Gastroesophageal sphincter (tissue), 4 donors: ENCODE measurements around the gene ITGB5. TPM values are rescaled to one million over a fixed set of nuclear protein-coding genes. Genes with fewer than 3 reads are reported as not detected.

Source experiments
- ATAC-seq: fragments of 150-250 bp; one replicate; pipeline ENCODE4 v1.9.1; 2016; ENCODE audit warnings: mild to moderate bottlenecking, moderate library complexity
- H3K27ac ChIP-seq, 4 donors: fragments of 200-600 bp; sonication (generic) in 3 of 4; 1 replicate in 3 of 4; 2 replicates in 1 of 4; pipeline ENCODE4 v1.5.1; 2016 to 2019
- H3K27me3 ChIP-seq: fragments of 200-600 bp; sonication (generic); one replicate; pipeline ENCODE4 v1.5.1; 2019
- H3K36me3 ChIP-seq, 2 donors: fragments of 200-600 bp; sonication (generic); one replicate each; pipeline ENCODE4 v1.5.1; 2019; ENCODE audit warnings: control low read depth in 1 of 2
- H3K4me1 ChIP-seq, 3 donors: fragments of 200-600 bp; sonication (generic); 1 replicate in 2 of 3; 2 replicates in 1 of 3; pipeline ENCODE4 v1.5.1; 2016 to 2019; ENCODE audit warnings: control low read depth in 2 of 3
- H3K4me3 ChIP-seq, 2 donors: fragments of 200-600 bp; sonication (generic); one replicate each; pipeline ENCODE4 v1.5.1; 2019; ENCODE audit warnings: mild to moderate bottlenecking in 1 of 2, moderate library complexity in 1 of 2
- H3K9me3 ChIP-seq, 3 donors: fragments of 200-600 bp; sonication (generic); one replicate each; pipeline ENCODE4 v1.5.1; 2017 to 2019; ENCODE audit warnings: control low read depth in 2 of 3
- EP300 ChIP-seq: sonication (generic); formaldehyde crosslinking; IDR thresholded peaks from one replicate; pipeline ENCODE4 v1.6.1; 2017; ENCODE audit warnings: antibody characterized with exemption, mild to moderate bottlenecking
- POLR2A ChIP-seq, 2 donors: fragments of 450-650 bp; IDR thresholded peaks; one replicate each; pipeline ENCODE4 v1.6.1; 2017; ENCODE audit warnings: antibody characterized with exemption in 2 of 2, mild to moderate bottlenecking in 2 of 2, moderate library complexity in 1 of 2
- POLR2AphosphoS5 ChIP-seq: sonication (generic); formaldehyde crosslinking; IDR thresholded peaks from one replicate; pipeline ENCODE4 v1.6.1; 2017; ENCODE audit warnings: antibody characterized with exemption
- WGBS, 2 donors: methylation state at CpG; one replicate each; pipeline ENCODE4 v1.1.5; 2018; ENCODE audit warnings: low coverage in 1 of 2; 5-methylcytosine and 5-hydroxymethylcytosine counted together
- total RNA-seq, 4 donors: library from RNA; depleted of rRNA; stranded (reverse); fragments of >200 nt; gene quantifications; one replicate each; pipeline ENCODE4 v1.1.0, GENCODE V29; 2016
- TF ChIP-seq, protein P1 (sequence below), 4 experiments: fragments of 200-600 bp in 2 of 4; fragments of 450-650 bp in 2 of 4; sonication (generic) in 1 of 4; IDR thresholded peaks; one replicate each; pipeline ENCODE4 v1.5.1; 2017 to 2019; ENCODE audit warnings: antibody characterized with exemption in 4 of 4, mild to moderate bottlenecking in 2 of 4, moderate library complexity in 2 of 4

Gene ITGB5
- total RNA-seq, 4 donors from 2014 or later, result 125 to 312 (median 151) TPM

DNA sequence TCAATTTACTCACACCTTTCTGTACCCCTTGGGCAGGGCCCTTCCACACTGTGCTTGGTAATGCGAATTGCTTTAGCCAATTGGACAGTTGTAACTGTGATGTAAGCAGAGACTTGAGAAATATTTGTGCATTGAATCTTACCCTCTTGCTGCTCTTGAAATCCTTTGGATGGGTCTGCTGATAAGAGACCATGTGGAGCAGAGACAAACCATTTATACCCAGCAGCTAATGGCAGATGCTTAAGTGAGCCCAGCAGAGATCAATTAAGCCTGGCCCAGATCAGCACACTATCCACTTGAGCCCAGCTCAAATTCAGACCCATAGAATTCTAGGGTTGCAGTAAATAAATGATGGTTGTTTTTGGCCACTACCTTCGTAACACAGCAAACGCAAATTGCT is 28.1 kb upstream of the ITGB5 start:
- H3K36me3 ChIP-seq, result no peaks in the 10 kb centered on the region
- ATAC-seq, result no peak
- H3K4me3 ChIP-seq, result no peak overlapping the region
- no peak overlapping the region for H3K27ac ChIP-seq
- no peaks in the 10 kb centered on the region for H3K9me3 ChIP-seq
- TF ChIP-seq EP300 (no peak), POLR2A (IDR thresholded peaks at IDR 0.05) (no peak), POLR2AphosphoS5 (no peak)
- TF ChIP-seq, protein P1, sequence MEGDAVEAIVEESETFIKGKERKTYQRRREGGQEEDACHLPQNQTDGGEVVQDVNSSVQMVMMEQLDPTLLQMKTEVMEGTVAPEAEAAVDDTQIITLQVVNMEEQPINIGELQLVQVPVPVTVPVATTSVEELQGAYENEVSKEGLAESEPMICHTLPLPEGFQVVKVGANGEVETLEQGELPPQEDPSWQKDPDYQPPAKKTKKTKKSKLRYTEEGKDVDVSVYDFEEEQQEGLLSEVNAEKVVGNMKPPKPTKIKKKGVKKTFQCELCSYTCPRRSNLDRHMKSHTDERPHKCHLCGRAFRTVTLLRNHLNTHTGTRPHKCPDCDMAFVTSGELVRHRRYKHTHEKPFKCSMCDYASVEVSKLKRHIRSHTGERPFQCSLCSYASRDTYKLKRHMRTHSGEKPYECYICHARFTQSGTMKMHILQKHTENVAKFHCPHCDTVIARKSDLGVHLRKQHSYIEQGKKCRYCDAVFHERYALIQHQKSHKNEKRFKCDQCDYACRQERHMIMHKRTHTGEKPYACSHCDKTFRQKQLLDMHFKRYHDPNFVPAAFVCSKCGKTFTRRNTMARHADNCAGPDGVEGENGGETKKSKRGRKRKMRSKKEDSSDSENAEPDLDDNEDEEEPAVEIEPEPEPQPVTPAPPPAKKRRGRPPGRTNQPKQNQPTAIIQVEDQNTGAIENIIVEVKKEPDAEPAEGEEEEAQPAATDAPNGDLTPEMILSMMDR (IDR thresholded peaks at IDR 0.05), result no peak
- no peaks in the 10 kb centered on the region for H3K27me3 ChIP-seq
- H3K4me1 ChIP-seq, result no peaks in the 10 kb centered on the region
- WGBS, 2 donors, result 95% methylated on average over 2 of the region's 3 CpGs; no CpG with 5 or more reads in 1 of the 2 donors

DNA sequence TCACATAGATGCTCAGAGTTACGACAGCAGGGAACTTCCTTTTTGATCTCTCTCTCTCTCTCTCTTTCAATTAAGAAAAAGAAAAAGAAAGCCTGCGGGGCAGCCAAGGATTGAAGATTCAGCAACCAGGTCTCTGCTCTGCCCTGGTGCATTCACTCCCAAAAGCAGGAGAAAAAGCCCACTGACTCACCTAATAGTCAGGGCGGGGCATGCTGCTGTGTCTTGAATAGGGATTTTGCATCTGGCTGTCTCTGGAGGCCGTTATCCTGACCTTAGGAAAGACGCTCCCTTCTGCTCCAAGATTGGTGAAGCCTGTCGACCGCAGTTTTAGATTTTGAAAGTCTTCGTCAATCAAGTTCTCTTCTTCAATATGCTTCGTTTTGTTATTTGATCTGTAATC is 20.8 kb upstream of the ITGB5 start:
- TF ChIP-seq, protein P1 (IDR thresholded peaks at IDR 0.05), result no peak
- no peak for TF ChIP-seq EP300
- no peak for TF ChIP-seq POLR2AphosphoS5
- TF ChIP-seq POLR2A (IDR thresholded peaks at IDR 0.05), result no peak
- Histone ChIP-seq H3K36me3 (no peaks in the 10 kb centered on the region), H3K27me3 (no peaks in the 10 kb centered on the region), H3K27ac (no peak overlapping the region), H3K9me3 (no peaks in the 10 kb centered on the region), H3K4me1 (no peaks in the 10 kb centered on the region), H3K4me3 (no peak overlapping the region)
- ATAC-seq, result no peak
- 71 to 78% methylated on average over 4 to 9 of the region's 9 CpGs for WGBS, 2 donors

DNA sequence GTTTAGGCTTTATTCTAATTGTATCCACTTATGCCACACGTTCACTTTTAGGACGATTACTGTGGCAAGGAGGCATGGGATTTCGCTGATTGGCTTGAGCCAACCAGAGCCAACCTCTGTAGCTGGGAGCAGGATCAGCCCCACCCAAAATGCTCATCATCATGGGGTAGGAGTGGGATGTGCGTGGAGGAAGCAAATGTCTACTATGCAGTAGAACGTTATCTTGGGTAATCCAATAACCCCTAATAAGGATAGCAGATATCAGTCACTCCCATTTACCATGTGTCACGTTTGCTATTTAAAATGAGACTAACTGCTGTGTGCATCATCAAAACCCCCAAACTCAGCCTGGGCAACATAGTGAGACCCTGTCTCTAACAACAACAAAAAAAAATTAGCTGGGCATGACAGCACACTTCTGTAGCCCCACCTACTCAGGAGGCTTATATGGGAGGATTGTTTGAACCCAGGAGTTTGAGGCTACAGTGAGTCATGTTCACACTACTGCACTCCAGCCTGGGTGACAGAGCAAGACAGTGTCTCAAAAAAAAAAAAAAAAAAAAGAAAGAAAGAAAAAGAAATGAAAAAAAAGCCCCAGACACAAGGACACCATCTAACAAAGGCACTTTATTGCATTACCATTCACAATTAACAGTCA is 17.8 kb upstream of the ITGB5 start:
- Histone ChIP-seq H3K27me3 (no peaks in the 10 kb centered on the region), H3K9me3 (no peaks in the 10 kb centered on the region), H3K4me1 (peaks cover 0 to 14% (median 0%) of the 10 kb centered on the region in 3 donors), H3K4me3 (no peak overlapping the region), H3K27ac (no peak overlapping the region), H3K36me3 (no peaks in the 10 kb centered on the region)
- 78 to 85% methylated on average over 5 to 6 of the region's 6 CpGs for WGBS, 2 donors
- TF ChIP-seq EP300 (no peak), POLR2AphosphoS5 (no peak), POLR2A (IDR thresholded peaks at IDR 0.05) (no peak)
- TF ChIP-seq, protein P1 (IDR thresholded peaks at IDR 0.05), result no peak
- no peak for ATAC-seq

DNA sequence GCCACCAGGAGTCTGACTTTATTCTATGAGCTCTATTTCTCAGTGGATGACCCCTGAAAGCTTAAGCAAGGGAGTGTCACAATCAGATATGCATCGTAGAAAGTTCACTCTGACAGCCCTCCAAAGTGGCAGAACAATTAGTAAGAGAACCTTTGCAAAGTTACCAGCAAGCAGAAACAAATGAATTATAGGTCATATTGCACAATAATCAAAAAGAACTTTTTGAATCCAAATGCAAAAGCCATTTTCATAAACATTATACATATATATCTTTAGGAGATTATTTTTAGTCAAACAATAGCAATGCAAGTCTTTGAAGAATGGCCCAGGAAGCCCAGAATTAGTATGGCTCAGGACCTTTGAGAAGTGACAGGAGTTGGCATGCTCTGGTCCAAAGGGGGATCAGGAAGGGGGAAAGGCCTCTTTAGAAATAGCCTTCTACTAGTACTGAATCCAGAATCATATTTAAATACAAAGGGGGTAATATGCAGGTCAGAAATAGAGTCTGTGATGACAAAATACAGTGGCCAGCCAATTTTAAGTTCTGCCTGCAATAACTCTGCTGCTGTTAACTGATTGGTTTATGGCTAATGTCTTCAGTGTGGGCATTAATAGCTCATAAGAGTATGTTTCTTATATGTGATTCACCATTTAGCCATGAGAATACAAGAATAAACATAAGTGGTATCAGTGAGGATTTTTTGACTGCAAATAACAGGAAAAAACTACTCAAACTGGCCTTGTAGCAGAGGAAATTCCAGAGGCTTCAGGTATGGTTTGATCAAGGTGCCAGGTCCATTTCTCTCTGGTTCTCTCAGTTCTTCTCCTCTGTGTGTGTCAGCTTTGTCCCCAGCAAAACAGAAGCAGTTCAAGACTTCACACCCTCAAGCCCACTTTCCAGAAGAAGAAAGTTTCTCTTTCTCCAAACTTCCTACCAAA is 17.0 kb upstream of the ITGB5 start:
- no peak for ATAC-seq
- no peak for TF ChIP-seq POLR2AphosphoS5
- TF ChIP-seq EP300, result no peak
- TF ChIP-seq, protein P1 (IDR thresholded peaks at IDR 0.05), result no peak
- TF ChIP-seq POLR2A (IDR thresholded peaks at IDR 0.05), result no peak
- no peak overlapping the region for H3K4me3 ChIP-seq
- no peaks in the 10 kb centered on the region for H3K36me3 ChIP-seq
- H3K9me3 ChIP-seq, result no peaks in the 10 kb centered on the region
- H3K27me3 ChIP-seq, result no peaks in the 10 kb centered on the region
- H3K27ac ChIP-seq, result no peak overlapping the region
- WGBS, 2 donors, result 47 to 78% methylated on average over 1 of the region's 1 CpG
- H3K4me1 ChIP-seq, result peaks cover 0 to 14% (median 0%) of the 10 kb centered on the region in 3 donors
